Measurements from ENCODE around the gene ZFHX3. TPM values are rescaled to one million over a fixed set of nuclear protein-coding genes. Genes with fewer than 3 reads are reported as not detected.
A peak's percentile ranks its signal among the peaks of the same experiment; 100 is the strongest.

The ZFHX3 gene
- total RNA-seq, 2 experiments from 2014 or later = 0.21 to 0.68 TPM

- H3K4me3 Mint-ChIP-seq = no peak overlapping the region
- no peaks in the 10 kb centered on the region for H3K36me3 Mint-ChIP-seq
- ChIA-PET CTCF (interaction anchor here (1.6 kb wide), 1 partner anchor 40 kb away, joined by 4 read pairs; no protein-coding TSS in a partner anchor), POLR2A (no interaction called here)
- intact Hi-C loops (cut with micrococcal nuclease) = no loop called here
- peaks cover 10% of the 10 kb centered on the region for H3K27me3 Mint-ChIP-seq
- no peak for DNase-seq
- H3K27ac Mint-ChIP-seq = no peak overlapping the region
- H3K4me1 Mint-ChIP-seq (ENCODE audit: low read depth) = peaks cover 3% of the 10 kb centered on the region
- H3K9me3 Mint-ChIP-seq = no peaks in the 10 kb centered on the region
Measured at GRCh38 chr16:72793017-72793416, 254.9 kb downstream of the ZFHX3 start.

- Mint-ChIP-seq H3K27ac (no peak overlapping the region), H3K4me3 (no peak overlapping the region), H3K27me3 (peaks cover 16% of the 10 kb centered on the region), H3K4me1 (ENCODE audit: low read depth) (peaks cover 12% of the 10 kb centered on the region), H3K36me3 (no peaks in the 10 kb centered on the region), H3K9me3 (no peaks in the 10 kb centered on the region)
- ChIA-PET CTCF (interaction anchor here (1.5 kb wide), 1 partner anchor 41 kb away, joined by 5 read pairs; no protein-coding TSS in a partner anchor), POLR2A (no interaction called here)
- intact Hi-C loops (cut with micrococcal nuclease) = no loop called here
- DNase-seq = no peak
Measured at GRCh38 chr16:72791786-72792185, 256.1 kb downstream of the ZFHX3 start.

- CTCF ChIA-PET = interaction anchor here (1.1 kb wide), 1 partner anchor 43 kb away, joined by 3 read pairs; no protein-coding TSS in a partner anchor
- POLR2A ChIA-PET = no interaction called here
- Mint-ChIP-seq H3K4me1 (ENCODE audit: low read depth) (peaks cover 15% of the 10 kb centered on the region), H3K9me3 (no peaks in the 10 kb centered on the region), H3K36me3 (no peaks in the 10 kb centered on the region), H3K27ac (no peak overlapping the region), H3K27me3 (peaks cover 24% of the 10 kb centered on the region), H3K4me3 (no peak overlapping the region)
- intact Hi-C loops (cut with micrococcal nuclease) = loop anchor here (10.0 kb wide), 1 partner anchor 315 kb away; no protein-coding TSS in a partner anchor
- DNase-seq = no peak
Measured at GRCh38 chr16:72789921-72790320, 258.0 kb downstream of the ZFHX3 start.

- intact Hi-C loops (cut with micrococcal nuclease) = loop anchor here (10.0 kb wide), 1 partner anchor 315 kb away; no protein-coding TSS in a partner anchor
- H3K4me1 Mint-ChIP-seq (ENCODE audit: low read depth) = peaks cover 15% of the 10 kb centered on the region
- no peaks in the 10 kb centered on the region for H3K9me3 Mint-ChIP-seq
- H3K4me3 Mint-ChIP-seq = no peak overlapping the region
- DNase-seq = no peak
- CTCF ChIA-PET = interaction anchor here (1.1 kb wide), 1 partner anchor 43 kb away, joined by 3 read pairs; no protein-coding TSS in a partner anchor
- no peak overlapping the region for H3K27ac Mint-ChIP-seq
- no peaks in the 10 kb centered on the region for H3K36me3 Mint-ChIP-seq
- peaks cover 26% of the 10 kb centered on the region for H3K27me3 Mint-ChIP-seq
- POLR2A ChIA-PET = no interaction called here
Measured at GRCh38 chr16:72789465-72789864, 258.5 kb downstream of the ZFHX3 start.

- intact Hi-C loops (cut with micrococcal nuclease) = loop anchor here (1.0 to 10.0 kb wide), 2 partner anchors 123 to 314 kb away; no protein-coding TSS in a partner anchor
- Mint-ChIP-seq H3K4me1 (ENCODE audit: low read depth) (peaks cover 16% of the 10 kb centered on the region), H3K36me3 (no peaks in the 10 kb centered on the region)
Measured at GRCh38 chr16:72788269-72788809, 259.6 kb downstream of the ZFHX3 start.

GRCh38 chr16:72787514-72788268 is 260.2 kb downstream of the ZFHX3 start:
- no peaks in the 10 kb centered on the region for H3K9me3 Mint-ChIP-seq
- peaks cover 16% of the 10 kb centered on the region for H3K4me1 Mint-ChIP-seq (ENCODE audit: low read depth)
- peak overlapping the region; percentile 60 for H3K4me3 Mint-ChIP-seq
- peaks cover 30% of the 10 kb centered on the region for H3K27me3 Mint-ChIP-seq
- DNase-seq = peak; percentile 79
- ChIA-PET POLR2A (no interaction called here), CTCF (no interaction called here)
- no peaks in the 10 kb centered on the region for H3K36me3 Mint-ChIP-seq
- no peak overlapping the region for H3K27ac Mint-ChIP-seq
- intact Hi-C loops (cut with micrococcal nuclease) = loop anchor here (1.0 to 10.0 kb wide), 2 partner anchors 122 to 313 kb away; no protein-coding TSS in a partner anchor

More at GRCh38 chr16:72788269-72788809, 259.6 kb downstream of the ZFHX3 start:
- POLR2A ChIA-PET = no interaction called here
- no peak for DNase-seq
- Mint-ChIP-seq H3K9me3 (no peaks in the 10 kb centered on the region), H3K4me3 (peak overlapping the region; percentile 60), H3K27me3 (peaks cover 30% of the 10 kb centered on the region), H3K27ac (no peak overlapping the region)
- CTCF ChIA-PET = no interaction called here

GRCh38 chr16:72787130-72787513 is 260.8 kb downstream of the ZFHX3 start:
- no peak for DNase-seq
- ChIA-PET CTCF (no interaction called here), POLR2A (no interaction called here)
- Mint-ChIP-seq H3K9me3 (no peaks in the 10 kb centered on the region), H3K4me3 (peak overlapping the region; percentile 60), H3K27me3 (peaks cover 30% of the 10 kb centered on the region), H3K36me3 (no peaks in the 10 kb centered on the region), H3K4me1 (ENCODE audit: low read depth) (peaks cover 16% of the 10 kb centered on the region), H3K27ac (no peak overlapping the region)
- intact Hi-C loops (cut with micrococcal nuclease) = loop anchor here (10.0 kb wide), 1 partner anchor 312 kb away; no protein-coding TSS in a partner anchor

- H3K9me3 Mint-ChIP-seq = no peaks in the 10 kb centered on the region
- H3K4me1 Mint-ChIP-seq (ENCODE audit: low read depth) = peaks cover 16% of the 10 kb centered on the region
- no peak overlapping the region for H3K27ac Mint-ChIP-seq
- H3K36me3 Mint-ChIP-seq = no peaks in the 10 kb centered on the region
- intact Hi-C loops (cut with micrococcal nuclease) = loop anchor here (10.0 kb wide), 1 partner anchor 312 kb away; no protein-coding TSS in a partner anchor
- H3K4me3 Mint-ChIP-seq = peak overlapping the region; percentile 37
- DNase-seq = no peak
- POLR2A ChIA-PET = no interaction called here
- H3K27me3 Mint-ChIP-seq = peaks cover 30% of the 10 kb centered on the region
- CTCF ChIA-PET = no interaction called here
Measured at GRCh38 chr16:72786606-72787005, 261.3 kb downstream of the ZFHX3 start.

GRCh38 chr16:72785886-72786285 is 262.0 kb downstream of the ZFHX3 start:
- CTCF ChIA-PET = no interaction called here
- Mint-ChIP-seq H3K36me3 (no peaks in the 10 kb centered on the region), H3K27me3 (peaks cover 30% of the 10 kb centered on the region), H3K27ac (no peak overlapping the region), H3K4me1 (ENCODE audit: low read depth) (peaks cover 16% of the 10 kb centered on the region), H3K9me3 (no peaks in the 10 kb centered on the region), H3K4me3 (no peak overlapping the region)
- POLR2A ChIA-PET = no interaction called here
- no peak for DNase-seq
- intact Hi-C loops (cut with micrococcal nuclease) = loop anchor here (10.0 kb wide), 1 partner anchor 311 kb away; no protein-coding TSS in a partner anchor

GRCh38 chr16:72785171-72785570 is 262.8 kb downstream of the ZFHX3 start:
- Mint-ChIP-seq H3K4me1 (ENCODE audit: low read depth) (peaks cover 16% of the 10 kb centered on the region), H3K9me3 (no peaks in the 10 kb centered on the region), H3K36me3 (no peaks in the 10 kb centered on the region), H3K27ac (no peak overlapping the region), H3K27me3 (peaks cover 30% of the 10 kb centered on the region), H3K4me3 (no peak overlapping the region)
- intact Hi-C loops (cut with micrococcal nuclease) = loop anchor here (10.0 kb wide), 1 partner anchor 310 kb away; no protein-coding TSS in a partner anchor
- no peak for DNase-seq
- POLR2A ChIA-PET = interaction anchor here (0.6 kb wide), 1 partner anchor 338 kb away, joined by 3 read pairs; no protein-coding TSS in a partner anchor
- CTCF ChIA-PET = interaction anchor here (0.7 kb wide), 1 partner anchor 47 kb away, joined by 3 read pairs; no protein-coding TSS in a partner anchor

GRCh38 chr16:72783716-72784318 is 264.1 kb downstream of the ZFHX3 start:
- H3K27ac Mint-ChIP-seq = no peak overlapping the region
- CTCF ChIA-PET = no interaction called here
- H3K9me3 Mint-ChIP-seq = no peaks in the 10 kb centered on the region
- intact Hi-C loops (cut with micrococcal nuclease) = loop anchor here (10.0 kb wide), 1 partner anchor 309 kb away; no protein-coding TSS in a partner anchor
- peaks cover 16% of the 10 kb centered on the region for H3K4me1 Mint-ChIP-seq (ENCODE audit: low read depth)
- no peak for DNase-seq
- POLR2A ChIA-PET = no interaction called here
- no peaks in the 10 kb centered on the region for H3K36me3 Mint-ChIP-seq
- H3K27me3 Mint-ChIP-seq = peaks cover 27% of the 10 kb centered on the region
- H3K4me3 Mint-ChIP-seq = no peak overlapping the region

GRCh38 chr16:72769876-72770275 is 278.1 kb downstream of the ZFHX3 start:
- Mint-ChIP-seq H3K27me3 (no peaks in the 10 kb centered on the region), H3K9me3 (no peaks in the 10 kb centered on the region), H3K4me3 (no peak overlapping the region), H3K4me1 (ENCODE audit: low read depth) (no peaks in the 10 kb centered on the region), H3K36me3 (peaks cover 3% of the 10 kb centered on the region), H3K27ac (no peak overlapping the region)
- intact Hi-C loops (cut with micrococcal nuclease) = no loop called here
- DNase-seq = no peak
- CTCF ChIA-PET = no interaction called here
- POLR2A ChIA-PET = no interaction called here
